Measurements from ENCODE around the gene CABLES2.

The CABLES2 gene

DNA sequence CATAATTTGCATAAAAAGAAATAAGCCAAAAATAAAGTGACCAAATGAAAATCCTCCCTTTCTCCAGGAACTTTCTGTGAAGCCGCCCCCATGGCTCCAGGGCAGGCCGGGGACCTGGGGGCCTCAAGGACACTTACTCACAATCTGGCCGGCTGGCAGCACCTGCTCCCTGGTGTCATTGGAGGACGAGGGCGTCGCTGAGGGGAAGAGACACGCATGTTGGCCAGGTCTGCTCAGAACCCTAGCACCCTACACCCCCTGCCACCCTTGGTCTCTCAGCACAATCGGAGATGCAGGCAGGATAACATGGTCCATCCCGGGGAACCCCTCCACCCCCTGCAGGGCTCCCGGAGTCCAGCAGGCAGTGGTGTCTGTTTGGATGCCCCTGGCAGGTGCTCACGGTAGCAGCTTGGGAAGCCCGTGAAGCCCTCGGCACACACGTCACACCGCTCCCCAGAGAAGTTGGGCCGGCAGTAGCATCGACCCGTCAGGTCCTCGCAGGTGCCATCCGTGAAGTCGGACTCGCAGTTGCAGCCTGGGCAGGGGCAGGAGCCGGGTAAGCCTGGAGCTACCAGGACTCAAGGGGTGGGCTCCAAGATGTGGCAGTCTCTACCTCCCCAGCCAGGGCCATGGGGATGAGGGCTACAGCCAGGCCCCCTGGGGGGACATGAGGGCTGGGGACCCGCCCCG is 61.3 kb downstream of the CABLES2 start:
- no peak for DNase-seq

DNA sequence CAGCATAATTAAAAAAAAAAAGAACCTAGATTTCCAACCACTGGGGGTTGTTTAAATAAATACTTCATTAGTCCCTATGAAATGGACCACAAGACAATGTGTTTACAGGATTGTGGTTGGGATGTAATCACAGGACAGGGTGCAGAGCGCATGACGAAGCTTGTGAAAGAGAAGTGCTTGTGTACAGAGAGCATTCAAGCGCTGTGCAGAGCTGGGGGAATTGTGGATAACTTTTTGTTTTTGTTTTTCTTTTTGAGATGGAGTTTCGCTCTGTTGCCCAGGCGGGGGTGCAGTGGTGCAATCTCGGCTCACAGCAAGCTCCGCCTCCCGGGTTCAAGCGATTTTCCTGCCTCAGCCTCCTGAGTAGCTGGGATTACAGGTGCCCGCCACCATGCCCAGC is 62.3 kb downstream of the CABLES2 start:
- peak; percentile 22 for DNase-seq

DNA sequence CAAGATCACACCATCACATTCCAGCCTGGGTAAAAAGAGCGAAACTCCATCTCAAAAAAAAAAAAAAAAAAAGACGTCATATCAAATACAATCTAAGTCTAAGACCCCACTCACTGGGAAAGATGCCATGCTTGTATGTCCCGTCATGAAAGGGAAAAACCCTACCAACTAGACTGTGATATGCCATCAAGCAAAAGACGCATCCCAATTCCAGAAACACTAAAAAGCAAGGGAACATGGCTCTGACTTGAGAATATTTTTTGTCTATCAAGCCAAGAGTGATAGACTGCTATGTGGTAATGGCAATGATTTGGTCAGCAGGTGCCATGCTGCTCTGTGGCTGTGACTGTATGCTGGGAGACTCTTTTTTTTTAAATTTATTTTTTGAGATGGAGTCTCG is 63.0 kb downstream of the CABLES2 start:
- no peak for DNase-seq

DNA sequence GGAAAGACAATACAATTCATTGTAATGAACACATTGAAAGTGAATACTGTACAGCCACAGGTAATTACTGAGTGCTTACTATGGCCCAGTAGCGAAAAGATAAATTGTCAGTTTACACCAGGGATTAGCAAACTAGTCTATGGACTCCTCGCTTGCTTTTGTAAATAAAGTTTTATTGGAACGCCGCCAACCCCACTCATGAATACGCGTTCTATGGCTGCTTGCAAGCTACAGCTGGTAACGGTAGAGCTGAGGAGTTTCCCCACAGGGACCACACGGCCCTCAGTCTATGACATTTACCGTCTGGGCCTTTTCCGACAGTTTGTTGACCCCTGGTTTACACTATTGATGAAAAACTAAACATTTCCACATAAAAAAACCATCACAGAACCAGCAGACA is 64.2 kb downstream of the CABLES2 start:
- DNase-seq: no peak

DNA sequence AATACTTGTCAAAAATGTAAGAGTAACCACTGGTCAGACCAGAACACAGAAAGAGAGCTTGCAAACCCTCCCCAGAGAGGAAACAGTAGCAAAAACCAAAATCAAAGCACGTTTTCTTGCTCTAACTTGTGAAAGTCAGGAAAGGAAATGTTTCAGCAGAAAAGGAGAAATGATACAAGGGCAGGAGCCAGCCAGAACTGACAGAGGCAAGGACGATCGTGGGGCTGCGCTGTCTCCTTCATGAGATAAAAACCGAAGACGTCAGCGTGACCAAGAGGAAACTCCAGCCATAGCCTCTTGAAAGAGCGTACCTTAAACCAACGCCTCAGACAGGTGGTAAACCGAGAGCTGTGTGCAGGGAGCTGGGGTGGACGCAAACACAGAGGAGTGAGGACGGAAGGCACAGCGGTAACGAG is 67.4 kb downstream of the CABLES2 start:
- peak; percentile 82 for DNase-seq
